A673 (cell line): Measurements from ENCODE around the gene KCNK2. TPM values are rescaled to one million over a fixed set of nuclear protein-coding genes. Genes with fewer than 3 reads are reported as not detected.

Source experiments
- BruUV-seq: library from RNA; stranded (reverse); fragments of 400-500 nt; replicated peaks from 2 replicates; lab custom pipeline; 2021; lab: Mats Ljungman, UMichigan
- CTCF ChIA-PET: fragments of 300-600 bp; sonication (Branson Sonifier 250); formaldehyde crosslinking; loops from one replicate; lab custom pipeline; 2022; ENCODE audit warnings: antibody characterized with exemption; lab: Charles Lee
- POLR2A ChIA-PET: fragments of 300-600 bp; sonication (Branson Sonifier 250); formaldehyde crosslinking; loops from one replicate; lab custom pipeline; 2022; ENCODE audit warnings: antibody characterized with exemption; ENCODE audit not compliant: low non-redundant PET; lab: Charles Lee
- DNase-seq: peaks from one replicate; pipeline ENCODE4 v3.0.0-alpha.2; 2015; ENCODE audit warnings: low spot score
- H3K27ac ChIP-seq: fragments of 200-600 bp; sonication (generic); 2 replicates; pipeline ENCODE4 v1.5.1; 2016; ENCODE audit warnings: mixed run types, low read depth, mild to moderate bottlenecking, mixed read lengths, antibody characterized with exemption, low read length; ENCODE audit not compliant: poor library complexity, severe bottlenecking
- H3K27me3 ChIP-seq: fragments of 200-600 bp; sonication (generic); replicated peaks from 2 replicates; pipeline ENCODE4 v1.6.1; 2017; ENCODE audit warnings: mixed run types, low read depth, mild to moderate bottlenecking, mixed read lengths, antibody characterized with exemption, low read length; ENCODE audit not compliant: insufficient read depth, poor library complexity
- H3K36me3 ChIP-seq: fragments of 200-600 bp; sonication (generic); 2 replicates; pipeline ENCODE4 v1.6.1; 2016; ENCODE audit warnings: mixed run types, mild to moderate bottlenecking, mixed read lengths, antibody characterized with exemption, low read length; ENCODE audit not compliant: insufficient read depth, poor library complexity, severe bottlenecking
- H3K4me1 ChIP-seq: fragments of 200-600 bp; sonication (generic); 2 replicates; pipeline ENCODE4 v1.6.1; 2017; ENCODE audit warnings: mixed run types, mild to moderate bottlenecking, mixed read lengths, antibody characterized with exemption, low read length; ENCODE audit not compliant: insufficient read depth, poor library complexity, severe bottlenecking
- H3K4me3 ChIP-seq: fragments of 200-600 bp; sonication (generic); 2 replicates; pipeline ENCODE4 v1.5.1; 2016; ENCODE audit warnings: low read depth, mixed run types, mild to moderate bottlenecking, mixed read lengths, low read length; ENCODE audit not compliant: poor library complexity, severe bottlenecking
- H3K9me3 ChIP-seq: fragments of 200-600 bp; sonication (generic); 2 replicates; pipeline ENCODE4 v1.6.1; 2016; ENCODE audit warnings: mixed run types, low read depth, mild to moderate bottlenecking, mixed read lengths, antibody characterized with exemption, low read length; ENCODE audit not compliant: poor library complexity, severe bottlenecking
- EZH2 ChIP-seq: fragments of 200-600 bp; sonication (generic); IDR thresholded peaks from 2 replicates; pipeline ENCODE4 v1.6.1; 2017; ENCODE audit warnings: borderline replicate concordance, low read depth, mild to moderate bottlenecking, mixed read lengths, antibody characterized with exemption, low read length; ENCODE audit not compliant: poor library complexity, severe bottlenecking
- intact Hi-C: fragments of 100-400 bp; cut with micrococcal nuclease; formaldehyde crosslinking; loops from one replicate; pipeline ENCODE4 v1.10.0; 2022; ENCODE audit not compliant: unreplicated experiment
- total RNA-seq: library from RNA; stranded (reverse); gene quantifications from 2 replicates; pipeline ENCODE4 v1.2.3, GENCODE V29; 2021
- TF ChIP-seq, protein P1 (sequence below): fragments of 300-800, 200-600 bp; sonication (generic); conservative IDR thresholded peaks from 2 replicates; pipeline ENCODE4 v1.5.1; 2017; ENCODE audit warnings: low read depth, mild to moderate bottlenecking, antibody characterized with exemption, low read length, moderate library complexity, mixed read lengths

KCNK2 gene
- total RNA-seq, 1 experiment from 2014 or later = not detected

DNA sequence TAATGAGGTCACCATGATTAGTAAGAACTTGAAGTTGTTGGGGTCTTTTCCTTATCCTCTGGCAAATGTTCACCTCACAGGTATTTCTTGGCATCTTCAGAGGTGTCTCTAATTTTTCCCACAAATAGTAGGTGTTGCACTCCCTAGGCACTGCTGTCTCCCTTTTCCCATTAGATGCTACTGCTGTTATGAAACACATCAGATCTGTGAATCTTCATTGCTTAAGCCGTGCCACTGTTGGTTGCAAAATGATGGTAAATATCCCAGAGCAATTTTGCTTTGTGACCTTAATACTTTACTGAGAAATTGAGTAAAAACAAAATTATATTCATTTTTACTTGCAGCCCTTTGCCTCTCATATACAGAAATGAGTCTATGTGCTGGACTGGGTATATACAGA, 169.6 kb downstream of the KCNK2 start:
- intact Hi-C loops = no loop called here
- TF ChIP-seq, protein P1, sequence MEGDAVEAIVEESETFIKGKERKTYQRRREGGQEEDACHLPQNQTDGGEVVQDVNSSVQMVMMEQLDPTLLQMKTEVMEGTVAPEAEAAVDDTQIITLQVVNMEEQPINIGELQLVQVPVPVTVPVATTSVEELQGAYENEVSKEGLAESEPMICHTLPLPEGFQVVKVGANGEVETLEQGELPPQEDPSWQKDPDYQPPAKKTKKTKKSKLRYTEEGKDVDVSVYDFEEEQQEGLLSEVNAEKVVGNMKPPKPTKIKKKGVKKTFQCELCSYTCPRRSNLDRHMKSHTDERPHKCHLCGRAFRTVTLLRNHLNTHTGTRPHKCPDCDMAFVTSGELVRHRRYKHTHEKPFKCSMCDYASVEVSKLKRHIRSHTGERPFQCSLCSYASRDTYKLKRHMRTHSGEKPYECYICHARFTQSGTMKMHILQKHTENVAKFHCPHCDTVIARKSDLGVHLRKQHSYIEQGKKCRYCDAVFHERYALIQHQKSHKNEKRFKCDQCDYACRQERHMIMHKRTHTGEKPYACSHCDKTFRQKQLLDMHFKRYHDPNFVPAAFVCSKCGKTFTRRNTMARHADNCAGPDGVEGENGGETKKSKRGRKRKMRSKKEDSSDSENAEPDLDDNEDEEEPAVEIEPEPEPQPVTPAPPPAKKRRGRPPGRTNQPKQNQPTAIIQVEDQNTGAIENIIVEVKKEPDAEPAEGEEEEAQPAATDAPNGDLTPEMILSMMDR = no peak
- no peak for TF ChIP-seq EZH2
- POLR2A ChIA-PET = no interaction called here
- no peak overlapping the region for H3K4me3 ChIP-seq
- no peak overlapping the region for H3K27ac ChIP-seq
- H3K4me1 ChIP-seq = no peaks in the 10 kb centered on the region
- H3K9me3 ChIP-seq = no peaks in the 10 kb centered on the region
- CTCF ChIA-PET = no interaction called here
- no TSS peak for BruUV-seq
- H3K27me3 ChIP-seq = peaks cover 12% of the 10 kb centered on the region
- no peak for DNase-seq
- H3K36me3 ChIP-seq = no peaks in the 10 kb centered on the region

DNA sequence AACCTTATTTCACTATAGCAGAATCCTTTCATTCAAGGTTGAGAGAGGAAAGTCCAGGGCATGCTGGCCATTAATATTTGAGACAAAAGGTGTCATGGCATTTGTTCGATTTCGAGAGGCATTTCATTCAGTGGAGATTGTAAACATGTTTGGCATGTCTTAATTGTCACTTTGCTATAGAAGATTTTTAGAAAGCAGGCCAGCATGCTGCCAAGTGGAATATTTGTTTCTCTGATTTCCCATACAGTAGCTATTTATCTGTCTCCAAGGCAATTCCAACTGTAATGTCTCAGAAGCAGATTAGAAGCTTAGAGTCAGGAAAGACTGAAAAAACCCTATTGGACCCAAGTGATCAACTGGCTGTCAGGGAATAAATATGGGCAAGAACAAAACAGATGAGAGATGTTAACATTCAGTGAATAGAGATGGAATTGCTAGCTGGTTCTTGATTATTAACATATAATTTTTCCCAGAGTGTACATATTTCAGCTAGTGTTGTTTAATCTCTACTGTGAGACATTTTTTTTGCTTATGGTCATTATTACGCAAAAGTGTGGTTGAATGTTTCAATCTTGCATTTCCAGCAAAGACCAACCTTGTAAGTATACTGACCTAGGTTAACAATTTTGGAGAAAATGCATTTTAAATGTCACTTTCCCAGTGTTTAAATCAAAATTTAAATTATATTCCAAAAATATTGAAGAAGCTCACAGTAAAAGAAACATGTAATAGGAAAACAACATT, 174.6 kb downstream of the KCNK2 start:
- intact Hi-C loops = no loop called here
- ChIA-PET POLR2A (no interaction called here), CTCF (no interaction called here)
- DNase-seq = no peak
- peaks cover 14% of the 10 kb centered on the region for H3K27me3 ChIP-seq
- no peaks in the 10 kb centered on the region for H3K36me3 ChIP-seq
- H3K27ac ChIP-seq = no peak overlapping the region
- TF ChIP-seq EZH2 = no peak
- TF ChIP-seq, protein P1 = no peak
- H3K4me1 ChIP-seq = no peaks in the 10 kb centered on the region
- H3K9me3 ChIP-seq = no peaks in the 10 kb centered on the region
- no peak overlapping the region for H3K4me3 ChIP-seq
- no TSS peak for BruUV-seq

DNA sequence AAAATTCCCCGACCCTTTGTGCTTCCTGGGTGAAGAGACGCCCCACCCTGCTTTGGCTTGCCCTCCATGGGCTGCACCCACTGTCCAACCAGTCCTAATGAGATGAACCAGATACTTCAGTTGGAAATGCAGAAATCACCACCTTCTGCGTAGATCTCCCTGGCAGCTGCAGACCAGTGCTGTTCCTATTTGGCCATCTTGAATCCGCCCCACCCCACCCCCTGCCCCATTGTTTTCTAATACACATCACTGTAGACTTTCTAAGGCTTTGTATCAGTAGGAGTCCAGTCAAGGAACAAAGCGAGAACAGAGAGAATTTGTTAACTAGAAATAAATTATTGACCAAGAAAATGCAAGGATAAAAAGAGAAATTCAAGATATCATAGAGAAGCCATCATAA, 178.2 kb downstream of the KCNK2 start:
- CTCF ChIA-PET = no interaction called here
- POLR2A ChIA-PET = no interaction called here

More for the DNA sequence above, 178.2 kb downstream of the KCNK2 start:
- H3K27me3 ChIP-seq = peaks cover 7% of the 10 kb centered on the region
- DNase-seq = no peak
- H3K4me3 ChIP-seq = no peak overlapping the region
- no peak overlapping the region for H3K27ac ChIP-seq
- intact Hi-C loops = no loop called here
- no peaks in the 10 kb centered on the region for H3K4me1 ChIP-seq
- H3K9me3 ChIP-seq = no peaks in the 10 kb centered on the region
- no peaks in the 10 kb centered on the region for H3K36me3 ChIP-seq
- BruUV-seq = no TSS peak
- no peak for TF ChIP-seq EZH2
- TF ChIP-seq, protein P1 = no peak
